GM21723 (cell line): Measurements from ENCODE around the gene APLF.

Experiments used
- ATAC-seq: cut with Tn5 transposase; IDR thresholded peaks from one replicate; pipeline ENCODE4 v1.9.1; 2021; ENCODE audit warnings: mild to moderate bottlenecking, moderate library complexity; ENCODE audit not compliant: unreplicated experiment

The APLF gene, protein sequence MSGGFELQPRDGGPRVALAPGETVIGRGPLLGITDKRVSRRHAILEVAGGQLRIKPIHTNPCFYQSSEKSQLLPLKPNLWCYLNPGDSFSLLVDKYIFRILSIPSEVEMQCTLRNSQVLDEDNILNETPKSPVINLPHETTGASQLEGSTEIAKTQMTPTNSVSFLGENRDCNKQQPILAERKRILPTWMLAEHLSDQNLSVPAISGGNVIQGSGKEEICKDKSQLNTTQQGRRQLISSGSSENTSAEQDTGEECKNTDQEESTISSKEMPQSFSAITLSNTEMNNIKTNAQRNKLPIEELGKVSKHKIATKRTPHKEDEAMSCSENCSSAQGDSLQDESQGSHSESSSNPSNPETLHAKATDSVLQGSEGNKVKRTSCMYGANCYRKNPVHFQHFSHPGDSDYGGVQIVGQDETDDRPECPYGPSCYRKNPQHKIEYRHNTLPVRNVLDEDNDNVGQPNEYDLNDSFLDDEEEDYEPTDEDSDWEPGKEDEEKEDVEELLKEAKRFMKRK

DNA sequence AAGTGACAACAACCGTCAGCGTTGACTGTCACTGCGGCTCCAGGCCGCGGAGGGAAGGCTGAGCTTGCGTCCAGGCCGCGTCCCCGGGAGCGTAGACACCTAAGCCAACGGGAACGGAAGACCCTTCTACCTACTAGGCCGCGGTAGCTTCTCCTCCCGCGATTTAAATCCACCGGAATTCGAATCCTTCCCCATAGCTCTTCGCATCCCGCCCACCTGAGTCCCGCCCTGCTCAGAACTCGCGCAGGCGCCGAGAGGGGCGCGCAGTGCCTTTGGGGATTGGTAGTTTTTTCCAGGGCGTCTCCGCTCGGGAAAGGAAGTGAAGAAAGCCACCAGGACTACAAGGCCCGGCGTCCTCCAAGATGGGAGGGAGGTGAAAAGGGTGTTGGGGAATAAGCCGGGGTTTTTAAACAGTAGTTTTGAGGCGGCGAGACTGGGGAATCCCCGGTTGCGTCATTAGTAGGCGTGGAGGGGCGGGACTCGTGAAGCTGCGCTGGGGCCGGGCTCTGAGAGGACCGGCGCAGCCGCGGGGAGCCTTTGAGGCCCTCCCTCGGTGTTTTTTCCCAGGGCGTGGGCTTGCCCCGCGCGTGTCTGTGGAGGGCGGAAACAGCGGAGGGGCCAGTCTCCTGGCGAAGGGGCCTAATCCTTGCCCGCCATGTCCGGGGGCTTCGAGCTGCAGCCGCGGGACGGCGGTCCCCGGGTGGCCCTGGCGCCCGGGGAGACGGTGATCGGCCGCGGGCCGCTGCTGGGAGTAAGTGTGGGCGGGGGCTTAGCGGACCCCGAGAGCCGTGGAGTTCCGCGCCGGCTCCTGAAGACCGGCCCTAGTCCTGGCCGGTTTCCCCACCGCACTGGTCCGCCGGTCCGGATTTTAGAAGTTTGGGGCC is at the start of gene APLF, which contains the start of gene FBXO48:
APLF (plus strand) TSS at position 509 of the 884 bp plus-strand sequence; CDS start at position 656, 147 bp downstream.
FBXO48 (minus strand) TSS at position 218 of the 884 bp plus-strand sequence. CDS start 2,149 bp downstream, outside the sequence.
- peak; percentile 94 for ATAC-seq

DNA sequence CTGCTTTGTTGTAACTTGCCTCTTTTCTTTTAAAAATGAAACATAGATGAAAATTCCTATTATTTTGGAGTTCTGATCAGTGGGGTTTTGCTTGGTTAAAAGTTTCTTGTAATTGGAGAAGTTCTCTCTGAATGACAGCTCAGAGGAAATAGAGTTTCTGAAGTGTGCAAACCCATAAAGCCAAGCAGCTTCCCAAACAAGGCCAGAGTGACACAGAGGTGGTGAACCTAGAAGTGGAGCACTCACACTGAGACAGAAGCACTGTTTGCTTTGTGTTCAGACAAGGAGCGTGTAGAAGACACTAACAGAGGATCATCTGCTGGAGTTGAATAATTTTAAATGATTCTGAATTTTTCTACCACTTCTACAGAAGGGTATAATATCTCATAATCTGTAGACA is 49.5 kb upstream of the APLF start:
- no peak for ATAC-seq

DNA sequence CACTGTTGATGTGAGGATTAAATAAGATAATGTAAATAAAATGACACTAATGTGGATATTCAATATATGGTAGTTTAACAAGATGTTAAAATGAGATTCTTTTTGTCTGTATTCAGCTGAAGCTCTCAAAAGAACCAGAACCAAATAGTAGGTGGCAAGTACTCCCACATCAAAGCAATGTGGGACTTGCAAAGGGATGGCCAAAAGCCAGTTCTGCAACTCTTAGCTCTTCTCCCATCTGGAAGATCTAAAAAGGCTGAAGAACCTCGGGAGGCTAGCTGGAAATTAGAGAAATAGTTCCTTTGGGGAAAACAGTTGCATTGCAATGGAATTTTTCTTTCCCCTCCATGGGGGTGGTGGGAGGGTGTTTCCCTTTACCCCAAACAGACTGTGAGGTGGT is 49.0 kb upstream of the APLF start:
- no peak for ATAC-seq

DNA sequence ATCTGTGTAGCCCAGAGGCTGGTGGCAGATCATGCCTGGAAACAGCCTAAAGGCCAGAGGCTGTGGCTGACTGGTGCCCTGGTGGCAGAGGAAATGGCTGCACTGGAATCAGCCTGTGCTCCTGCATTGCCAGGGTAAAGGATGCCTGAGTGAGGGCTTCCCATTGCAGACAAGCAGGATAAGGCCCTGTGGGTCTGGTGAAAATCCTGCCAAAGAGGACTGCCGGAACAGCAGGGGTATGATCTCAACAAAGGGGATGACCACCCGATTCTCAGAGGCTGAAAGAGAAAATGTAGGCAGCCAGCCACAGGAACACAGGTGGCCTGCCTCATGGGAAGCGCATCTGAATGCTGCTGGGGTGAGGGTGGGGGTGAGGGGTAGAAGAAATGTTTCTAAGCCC is 48.5 kb upstream of the APLF start:
- ATAC-seq = no peak

DNA sequence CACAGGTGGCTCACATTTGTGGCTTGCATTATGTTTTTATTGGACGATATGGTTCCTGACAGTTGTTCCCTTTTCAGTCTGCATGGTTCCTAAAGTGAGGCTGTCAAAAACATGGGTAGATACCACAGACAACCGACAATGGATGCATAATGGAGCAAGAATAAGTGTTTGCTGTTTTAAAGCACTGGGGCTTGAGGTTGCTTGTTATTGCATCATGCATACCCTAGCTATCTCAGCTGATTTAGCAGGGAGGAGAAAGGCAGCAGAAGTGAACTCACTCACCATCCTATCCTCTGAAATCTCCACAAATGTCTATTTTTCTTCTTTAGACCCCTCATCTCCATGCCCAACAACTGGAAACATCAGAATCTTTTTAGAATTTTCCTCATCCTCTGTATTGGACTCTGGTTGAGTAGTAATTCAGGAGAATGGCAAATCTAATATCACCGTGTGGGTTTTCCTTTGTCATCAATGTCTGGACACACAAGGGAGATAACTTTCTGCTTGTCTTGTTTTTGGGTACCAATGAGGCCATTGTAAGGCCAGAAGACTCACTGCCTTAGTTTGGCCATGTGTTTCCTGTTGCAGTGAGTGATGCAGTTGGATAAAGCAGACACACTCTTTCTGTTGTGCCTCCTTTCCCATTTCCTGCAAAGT is 47.0 kb upstream of the APLF start:
- ATAC-seq = no peak

DNA sequence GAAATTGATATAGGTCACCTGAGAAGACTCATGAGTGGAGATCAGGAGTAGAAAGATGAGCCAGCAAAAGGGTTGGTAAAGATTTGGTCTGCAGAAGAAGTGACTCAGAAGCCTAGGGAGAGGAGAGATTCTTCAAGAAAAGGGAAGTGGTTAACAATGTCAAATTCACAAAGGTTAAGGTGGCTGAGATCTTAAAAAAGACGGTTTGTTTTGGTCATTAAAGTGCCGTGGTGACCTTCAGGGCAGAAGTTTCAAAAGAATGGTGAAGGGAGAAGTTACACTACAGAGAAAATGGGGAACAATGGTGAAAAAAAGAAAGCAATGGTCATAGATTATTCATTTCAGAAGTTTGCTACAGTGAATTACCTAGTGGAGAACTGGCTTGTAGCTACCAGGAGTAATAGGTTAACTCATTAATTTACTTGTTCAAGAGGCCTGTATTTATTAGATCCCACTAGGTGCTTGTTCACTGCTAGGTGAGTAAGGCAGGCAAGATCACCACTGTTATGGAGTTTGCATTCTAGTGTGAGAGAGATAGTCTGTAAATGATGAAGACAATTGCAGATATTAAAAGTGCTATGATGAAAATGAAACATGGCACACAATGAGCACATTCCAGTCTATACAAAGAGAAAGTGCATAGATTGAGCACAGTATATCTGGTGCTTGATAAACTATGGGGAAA is 43.3 kb upstream of the APLF start:
- ATAC-seq = peak; percentile 84

DNA sequence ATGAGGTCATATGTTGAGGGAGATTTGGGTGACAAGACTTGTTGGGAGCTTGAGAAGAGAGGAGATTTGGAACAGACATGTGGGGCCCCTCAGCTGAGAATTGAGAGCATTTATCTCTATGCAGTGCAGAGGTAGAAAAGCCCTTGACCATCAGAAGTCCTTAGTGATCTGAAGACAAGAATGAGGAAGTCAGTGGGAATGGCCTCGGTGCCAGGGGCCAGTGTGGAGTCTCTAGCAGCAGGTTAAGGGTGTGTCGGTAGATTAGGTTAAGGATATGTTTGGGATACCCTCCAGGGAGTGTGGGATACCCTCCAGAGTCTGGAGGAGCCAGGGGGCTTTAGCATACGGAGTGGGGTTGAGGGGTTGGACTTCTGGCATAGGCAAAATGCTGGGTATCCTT is 41.9 kb upstream of the APLF start:
- no peak for ATAC-seq

DNA sequence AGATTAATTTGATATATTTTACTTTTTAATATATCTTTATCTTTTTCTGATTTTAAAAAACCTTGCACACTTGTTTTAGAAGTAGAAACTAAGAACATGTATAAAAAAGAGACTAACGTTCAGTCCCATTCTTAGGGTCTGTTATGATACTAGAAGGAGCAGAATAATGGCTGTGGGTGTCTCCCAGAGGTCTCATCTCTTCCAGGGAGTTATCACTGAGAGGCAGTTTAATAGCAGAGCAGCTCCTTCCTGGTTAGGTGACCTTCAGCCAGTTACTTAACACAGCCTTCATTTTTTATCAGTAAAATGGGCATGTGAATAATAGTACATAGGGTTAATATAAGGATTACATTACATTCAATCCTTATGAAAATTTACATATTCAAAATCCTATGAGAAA is 40.9 kb upstream of the APLF start:
- ATAC-seq = no peak

DNA sequence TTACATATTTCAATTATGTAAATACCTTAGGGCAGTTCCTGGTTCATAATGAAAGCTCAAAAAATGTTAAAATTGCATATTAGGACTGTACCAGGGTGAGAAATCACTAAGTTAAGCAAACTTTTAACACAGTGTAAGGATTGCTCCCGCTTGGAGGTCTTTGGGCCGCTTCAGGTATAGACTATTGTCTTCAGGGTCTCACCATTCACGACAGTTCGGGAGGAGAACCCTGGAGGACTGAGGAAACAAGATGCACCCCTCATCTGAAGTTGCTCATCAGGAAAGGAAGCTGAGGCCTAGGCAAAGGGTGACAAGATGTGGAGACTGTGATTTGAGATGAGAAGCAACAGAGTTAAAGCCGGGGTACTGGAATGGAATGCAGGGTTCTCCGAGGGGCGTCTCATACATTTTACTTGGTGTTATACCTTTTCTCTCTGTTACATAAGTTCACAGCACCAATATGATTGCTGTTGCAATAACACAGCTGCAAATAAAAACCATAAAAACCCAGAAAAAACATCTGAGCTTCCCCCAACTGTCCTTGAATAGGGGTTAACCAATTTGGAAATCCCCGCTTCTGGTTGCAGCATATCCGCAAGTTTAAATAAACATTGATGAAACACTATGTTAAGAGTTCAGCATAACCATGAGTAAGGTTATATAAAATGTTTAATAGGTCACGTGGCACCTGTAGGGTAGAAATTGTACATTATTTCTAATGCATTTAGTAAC is 40.4 kb upstream of the APLF start:
- peak; percentile 34 for ATAC-seq

DNA sequence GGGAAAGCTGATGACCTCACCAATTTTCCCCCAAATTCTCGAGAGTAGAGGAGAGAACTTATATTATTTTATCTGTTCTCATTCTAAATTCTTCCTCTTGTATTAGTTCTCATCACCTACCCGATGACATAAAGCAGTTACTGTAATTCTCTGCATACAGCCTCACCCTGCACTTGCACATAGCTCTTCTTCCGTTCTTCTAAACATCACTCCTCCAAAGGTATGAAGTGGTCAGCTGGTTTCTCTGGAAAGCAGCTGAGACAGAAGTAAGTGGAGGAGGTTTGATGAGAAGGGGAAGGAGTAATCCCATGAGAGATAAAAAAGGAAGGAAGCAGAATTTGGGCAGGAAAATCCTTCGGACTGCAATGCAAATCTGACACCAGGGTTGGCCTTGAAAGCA is 39.3 kb upstream of the APLF start:
- no peak for ATAC-seq

DNA sequence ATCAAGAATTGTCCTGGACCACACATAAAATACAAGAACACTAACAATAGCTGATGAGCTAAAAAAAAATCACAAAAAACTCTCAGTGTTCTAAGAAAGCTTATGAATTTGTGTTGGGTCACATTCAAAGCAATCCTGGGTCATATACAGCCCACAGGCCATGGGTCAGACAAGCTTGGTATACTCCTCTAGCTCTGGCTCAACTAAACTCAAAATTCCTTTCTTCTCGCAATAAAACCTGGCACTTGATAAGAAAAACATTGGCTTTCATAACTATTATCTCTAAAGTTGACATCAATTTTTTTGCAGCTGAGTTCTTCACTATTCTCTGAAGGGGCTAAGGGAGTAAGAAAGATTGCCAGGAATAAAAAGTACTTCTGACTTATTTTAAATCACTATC is 38.6 kb upstream of the APLF start:
- no peak for ATAC-seq

DNA sequence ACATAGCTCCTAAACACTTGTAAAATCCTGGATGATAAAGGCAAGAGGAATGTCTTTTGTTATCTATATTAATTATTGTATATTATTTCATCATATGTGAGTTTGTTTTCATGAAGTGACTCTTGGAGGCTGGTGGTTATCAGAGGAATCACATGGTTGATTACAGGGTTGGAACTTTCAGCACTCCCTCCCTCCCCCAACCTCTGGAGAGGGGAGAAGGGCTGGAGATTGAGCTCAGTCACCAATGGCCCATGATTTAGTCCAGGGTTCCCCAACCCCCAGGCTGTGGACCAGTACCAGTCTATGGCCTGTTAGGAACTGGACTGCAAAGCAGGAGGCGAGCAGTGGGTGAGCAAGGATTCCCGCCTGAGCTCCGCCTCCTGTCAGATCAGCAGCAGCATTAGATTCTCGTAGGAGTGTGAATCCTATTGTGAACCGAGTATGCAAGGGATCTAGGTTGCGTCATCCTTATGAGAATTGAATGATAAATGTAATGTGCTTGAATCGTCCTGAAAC is 38.0 kb upstream of the APLF start:
- no peak for ATAC-seq

DNA sequence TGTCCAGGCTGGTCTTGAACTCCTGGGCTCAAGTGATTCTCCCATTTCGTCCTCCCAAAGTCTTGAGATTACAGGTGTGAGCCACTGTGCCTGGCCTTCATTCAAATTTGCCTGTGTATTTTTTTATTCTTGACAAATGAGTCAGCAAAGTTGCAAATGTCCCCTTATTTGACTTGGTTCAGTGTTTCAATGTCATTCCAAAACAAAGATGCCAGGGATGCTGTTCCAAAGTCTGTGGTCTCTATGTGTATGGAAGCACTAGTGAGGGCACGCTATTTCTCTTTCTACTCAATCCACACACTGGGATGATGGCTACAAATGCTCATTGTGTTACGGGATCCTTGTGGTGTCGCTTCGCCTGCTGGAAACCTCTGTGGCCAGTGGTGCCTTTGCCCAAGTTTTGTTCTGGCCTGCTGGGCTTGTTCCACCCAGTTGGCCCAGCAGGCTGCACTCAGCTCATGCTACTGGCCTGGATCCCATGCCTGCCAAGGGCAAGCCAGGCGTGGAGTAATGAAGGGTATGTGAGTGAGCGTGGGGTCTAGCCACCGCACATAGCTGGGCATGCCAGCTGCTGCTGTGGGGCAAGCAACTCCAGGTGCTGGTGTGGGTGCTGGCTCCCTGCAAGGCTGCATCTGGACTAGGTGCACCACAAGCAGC is 35.9 kb upstream of the APLF start:
- ATAC-seq = no peak

DNA sequence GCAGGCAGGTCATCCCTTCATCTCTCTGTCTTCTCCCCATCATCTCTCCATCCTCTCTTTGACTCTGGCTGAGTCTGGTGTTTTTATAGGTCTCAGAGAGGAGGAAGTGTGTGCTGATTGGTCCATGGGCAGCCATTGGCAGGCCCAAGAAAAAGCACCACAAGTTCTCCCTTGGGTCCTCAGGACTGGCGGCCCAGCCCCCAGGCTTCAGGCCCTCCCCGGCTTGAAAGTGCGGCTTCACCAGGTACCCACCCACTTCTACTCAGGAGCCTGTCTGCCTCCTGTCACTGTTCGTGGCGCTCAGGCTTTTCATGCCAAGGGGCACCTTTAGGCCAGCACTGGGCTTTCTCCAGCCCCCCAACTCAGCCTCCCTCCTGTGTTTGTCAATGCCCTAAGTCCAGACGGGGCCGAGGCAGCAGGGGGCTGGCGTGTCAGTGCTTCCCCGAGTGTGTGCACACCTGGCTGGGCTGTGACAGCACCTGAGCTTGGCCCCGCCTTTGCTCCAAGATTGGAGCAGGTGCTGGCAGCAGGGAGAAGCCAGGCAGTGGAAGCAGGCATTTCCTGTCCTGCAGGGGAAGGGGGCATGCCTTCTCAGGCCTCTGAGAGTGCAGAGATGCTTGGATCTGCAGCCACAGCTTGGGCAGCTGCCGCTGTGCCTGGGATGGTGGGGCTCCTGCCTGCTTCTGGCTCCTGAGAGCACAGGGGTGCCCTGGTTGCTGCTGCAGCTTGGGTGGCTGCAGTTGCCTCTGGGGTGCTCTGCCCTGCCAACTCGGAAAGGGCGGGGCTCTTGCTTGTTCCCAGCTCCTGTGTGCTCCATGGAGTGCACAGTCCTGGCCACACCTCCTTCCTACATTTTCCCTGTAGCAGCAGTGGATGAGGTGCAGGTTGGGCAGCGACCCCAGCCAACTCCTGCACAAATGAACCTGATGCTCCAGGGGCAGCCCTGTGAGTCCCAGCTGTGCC is 34.4 kb upstream of the APLF start:
- no peak for ATAC-seq

DNA sequence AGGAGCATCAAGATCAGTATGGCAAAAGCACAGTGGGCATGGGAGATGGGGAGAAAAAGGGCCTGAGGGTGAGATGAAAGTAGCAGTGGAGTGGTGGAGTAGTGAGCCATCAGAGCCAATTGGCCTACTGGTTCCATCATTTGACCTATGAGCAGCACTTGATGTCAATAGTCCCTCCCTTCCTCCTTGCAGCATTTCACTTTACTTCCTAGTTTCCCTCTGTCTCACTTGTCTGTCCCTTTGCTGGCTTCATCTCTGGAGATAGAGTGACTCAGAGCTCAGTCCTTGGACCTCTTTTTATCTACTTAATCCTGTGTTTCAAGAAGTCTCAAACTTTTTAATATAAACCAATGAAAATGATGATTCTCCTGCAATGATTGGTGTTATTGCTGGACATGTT is 32.4 kb upstream of the APLF start:
- ATAC-seq = no peak

DNA sequence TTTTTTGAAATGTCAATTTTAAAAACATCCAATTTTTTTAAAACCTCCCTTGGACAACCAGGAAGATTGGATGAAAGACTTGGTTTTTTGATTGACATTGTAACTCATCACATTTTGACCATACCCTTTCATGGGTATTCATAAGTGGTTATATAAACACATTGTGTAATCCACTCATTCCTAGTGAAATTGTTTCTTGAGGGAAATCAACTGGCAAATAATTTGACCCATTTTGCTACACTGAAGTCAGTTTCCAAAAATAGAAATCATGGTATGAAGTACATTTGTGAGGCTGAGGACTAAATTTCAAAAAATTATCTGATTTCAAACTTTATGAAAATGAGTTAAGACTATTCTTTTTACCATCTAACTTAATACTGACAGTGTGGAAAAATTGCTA is 31.8 kb upstream of the APLF start:
- no peak for ATAC-seq

DNA sequence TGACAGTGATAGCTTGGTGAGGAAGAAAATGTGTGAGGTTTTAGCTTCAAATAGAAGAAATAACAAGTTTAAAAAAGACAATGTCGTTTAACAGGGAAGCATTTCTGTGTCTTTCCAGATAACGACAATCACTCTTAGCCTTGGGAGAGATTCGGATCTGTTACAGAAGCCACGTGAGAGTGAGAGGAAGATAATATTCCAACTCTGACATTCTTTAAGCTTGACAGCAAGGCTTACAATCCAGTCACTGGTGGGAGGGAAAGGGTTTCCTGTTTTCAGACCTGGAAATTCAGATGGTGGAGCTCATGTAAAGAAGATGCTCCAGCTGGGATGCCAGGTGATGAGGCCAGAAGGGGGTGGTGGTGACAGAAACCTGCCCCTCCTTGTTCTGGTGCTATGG is 31.1 kb upstream of the APLF start:
- ATAC-seq = no peak
